Ecto neural progenitor cell (in vitro differentiated cells): ENCODE data around the gene GPR3.
"Not testable (repeated sequence)": the region's sequence is repeated elsewhere in the genome, so short reads cannot be mapped to it uniquely, and the experiment has no call there.

ENCODE experiments used
- DNase-seq: peaks from one replicate; pipeline ENCODE4 v3.0.0-alpha.2; 2018; ENCODE audit warnings: low spot score

Gene GPR3

GRCh38 chr1:27380224-27380623 lies 12.2 kb upstream of the GPR3 start:
- DNase-seq, result no peak

DNA sequence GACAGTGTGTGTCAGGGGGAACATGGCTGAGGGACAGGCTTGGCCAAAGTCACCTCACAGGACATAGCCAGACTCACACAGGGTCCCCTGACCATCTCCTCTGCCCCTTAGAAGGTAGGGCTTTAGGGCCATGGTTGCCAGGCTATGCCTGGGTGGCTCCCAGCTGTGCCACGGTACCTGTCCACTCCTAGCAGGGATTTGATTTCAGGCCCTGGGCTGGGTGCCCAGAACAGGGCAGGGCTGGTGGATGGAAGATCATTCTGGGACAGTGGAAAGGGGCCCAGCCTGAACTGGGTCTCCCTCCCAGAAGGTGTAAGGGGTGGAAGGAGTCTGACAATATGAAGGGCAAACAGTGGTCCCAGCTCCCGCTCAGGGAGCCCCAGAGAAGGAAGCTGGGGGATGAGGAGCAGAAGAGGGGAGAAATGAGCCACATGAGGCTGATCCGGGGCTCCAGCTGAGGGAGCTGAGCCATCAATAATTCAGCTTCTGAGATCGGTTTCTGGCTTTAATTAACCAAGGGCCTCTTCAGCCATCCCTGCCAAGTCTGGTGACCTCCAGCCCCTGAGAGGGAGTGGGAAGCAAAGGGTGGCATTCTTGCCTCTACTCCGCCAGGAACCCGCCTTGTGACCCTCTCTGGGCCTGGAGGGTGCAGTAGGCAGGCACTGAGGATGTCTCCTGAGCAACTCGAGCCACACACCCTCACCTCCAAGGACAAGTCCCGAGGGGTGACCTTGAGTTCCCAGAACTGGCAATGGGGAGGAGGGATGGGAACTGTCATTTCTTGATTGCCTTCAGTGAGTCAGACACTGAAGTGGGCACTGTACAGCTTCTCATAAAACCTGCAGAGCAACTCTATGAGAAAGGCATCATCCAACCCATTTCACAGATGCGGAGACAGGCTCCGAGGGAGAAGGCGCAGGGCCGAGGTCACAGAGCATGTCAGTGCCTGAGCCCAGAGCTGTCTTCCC lies 11.4 kb upstream of the GPR3 start:
- no peak for DNase-seq

- DNase-seq, result no peak
Observed at GRCh38 chr1:27381969-27382762, 10.3 kb upstream of the GPR3 start.

DNA sequence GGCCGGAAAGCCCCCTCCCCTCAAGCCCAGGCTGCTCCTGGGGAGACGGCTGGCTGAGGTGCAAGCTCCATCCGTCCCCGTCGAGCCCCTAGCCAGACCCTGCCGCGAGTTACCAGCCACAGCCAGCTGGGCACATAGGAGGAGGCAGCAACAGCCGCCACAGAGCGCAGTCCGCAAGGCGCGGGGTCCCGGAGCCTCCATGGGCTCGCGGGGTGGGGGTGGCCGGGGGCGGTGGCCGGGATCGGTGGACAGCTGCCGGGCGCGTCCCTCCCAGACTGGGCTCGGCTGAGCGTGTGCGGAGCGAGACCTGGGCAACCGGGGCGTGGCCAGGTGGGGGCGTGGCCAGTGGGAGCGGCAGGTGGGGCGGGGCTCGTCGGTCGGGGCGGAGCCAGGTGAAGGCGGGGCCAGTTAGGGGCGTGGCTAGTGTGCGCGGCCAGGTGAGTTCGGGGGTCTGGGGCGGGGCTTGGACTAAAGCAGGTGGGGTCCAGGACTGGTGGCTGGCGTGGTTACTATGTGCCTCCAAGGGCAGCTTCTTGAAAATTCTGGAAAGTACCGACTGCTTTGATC lies 9.3 kb upstream of the GPR3 start, which contains the start of gene CD164L2:
TSS of gene CD164L2 (minus strand) at position 295 of the 567 bp plus-strand sequence. CDS start at position 201, 94 bp downstream.
- DNase-seq, result peak; percentile 85

DNA sequence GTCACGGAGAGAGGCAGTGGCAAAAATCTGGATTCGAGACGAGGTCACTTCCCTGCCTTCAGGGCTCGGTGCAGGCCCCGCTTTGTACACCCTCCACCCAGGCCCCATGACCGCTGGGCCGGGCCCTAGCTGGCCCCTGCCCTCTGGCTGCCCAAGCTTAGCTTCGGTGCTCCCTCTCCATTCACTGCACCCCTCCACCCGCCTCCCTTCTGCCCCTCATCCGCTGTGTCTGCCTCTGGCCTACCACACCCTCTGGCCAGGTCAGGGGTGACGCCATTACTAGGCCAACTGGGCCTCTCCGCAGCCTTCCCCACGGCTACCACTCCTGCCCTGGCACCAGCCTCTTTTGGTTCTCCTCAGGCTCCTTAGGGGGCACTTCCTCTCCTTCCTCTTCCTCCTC lies 8.8 kb upstream of the GPR3 start:
- DNase-seq, result no peak

DNA sequence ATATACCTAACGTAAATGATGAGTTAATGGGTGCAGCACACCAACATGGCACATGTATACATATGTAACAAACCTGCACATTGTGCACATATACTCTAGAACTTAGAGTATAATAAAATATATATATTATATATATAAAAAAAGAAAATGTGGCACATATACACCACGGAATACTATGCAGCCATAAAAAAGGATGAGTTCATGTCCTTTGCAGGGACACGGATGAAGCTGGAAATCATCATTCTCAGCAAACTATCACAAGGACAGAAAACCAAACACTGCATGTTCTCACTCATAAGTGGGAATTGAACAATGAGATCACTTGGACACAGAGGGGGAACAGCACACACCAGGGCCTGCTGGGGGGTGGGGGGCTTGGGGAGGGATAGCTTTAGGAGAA lies 7.6 kb upstream of the GPR3 start:
- DNase-seq, result not testable (repeated sequence)

DNA sequence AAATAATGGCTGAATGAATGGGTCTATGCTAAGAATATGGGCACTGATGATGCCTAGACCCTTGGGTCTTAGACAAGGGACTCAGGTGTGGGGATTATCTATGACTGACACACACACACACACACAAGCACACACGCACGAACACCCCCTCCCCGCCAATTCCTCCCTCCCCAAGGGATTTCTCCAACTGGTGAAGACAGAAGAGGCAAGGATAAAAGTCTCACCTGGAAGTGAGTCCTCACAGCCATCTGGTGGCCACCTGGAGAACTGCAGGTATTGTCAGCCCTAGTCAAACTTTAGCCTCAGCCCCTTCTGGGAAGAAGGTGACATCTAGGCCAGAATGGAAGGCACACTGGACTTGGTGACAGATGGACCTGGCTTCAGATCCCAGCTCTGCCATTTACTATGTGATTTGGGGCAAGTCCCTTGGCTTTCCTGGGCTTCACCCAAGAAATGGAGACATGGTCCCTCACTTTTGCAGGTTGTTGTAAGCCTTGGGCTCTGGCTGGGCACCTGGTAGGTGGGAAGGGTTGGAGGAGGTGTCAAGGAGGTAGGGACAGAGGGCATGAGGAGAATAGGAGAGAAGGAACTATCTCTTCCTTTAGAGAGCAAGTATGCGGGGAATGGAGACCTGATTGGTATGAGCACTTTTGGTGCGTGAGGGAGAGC lies 4.0 kb upstream of the GPR3 start:
- DNase-seq, result peak; percentile 70

- peak; percentile 67 for DNase-seq
Observed at GRCh38 chr1:27391511-27392095, 819 bp upstream of the GPR3 start.

DNA sequence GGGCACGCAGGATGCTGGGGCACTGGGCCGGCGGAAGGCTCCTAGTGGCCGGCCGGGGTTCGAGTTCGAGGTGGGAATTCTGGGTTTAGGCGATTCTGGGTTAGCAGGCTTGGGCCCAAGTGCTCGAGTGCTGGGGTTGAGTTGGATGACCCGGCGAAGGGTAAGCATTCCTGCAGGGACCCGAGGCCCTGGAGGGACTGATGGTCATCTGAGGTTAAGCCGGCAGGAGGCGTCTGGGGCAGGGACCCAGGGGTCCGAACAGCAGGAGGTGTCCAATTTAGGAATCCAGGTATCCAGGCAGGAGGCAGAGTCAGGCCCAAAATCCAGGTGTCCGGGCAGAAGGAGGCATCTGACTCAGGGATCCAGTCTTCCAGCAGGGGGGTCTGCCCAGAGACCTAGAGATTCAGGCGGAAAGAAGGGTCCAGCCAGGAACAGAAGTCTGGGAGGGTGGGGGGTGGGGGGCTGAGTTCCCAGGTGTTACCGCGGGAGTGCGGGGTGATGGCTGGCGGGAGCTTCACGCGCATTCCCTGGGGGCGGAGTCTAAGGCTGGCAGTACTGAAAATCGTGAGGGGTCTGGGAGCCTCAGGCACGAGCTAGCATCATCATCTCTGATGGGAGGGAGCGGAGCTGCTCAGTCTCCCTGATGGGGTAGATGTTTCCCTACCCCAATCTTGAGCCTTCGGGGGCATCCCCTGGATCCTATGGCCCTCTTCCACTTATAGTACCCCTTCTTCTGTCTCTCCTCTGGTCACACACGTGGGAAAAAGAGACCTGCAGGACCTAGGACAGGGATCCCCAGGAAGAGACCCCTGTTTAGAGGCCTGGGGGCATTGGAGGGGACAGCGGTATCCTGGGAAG lies 585 bp downstream of the GPR3 start:
- peak; percentile 57 for DNase-seq

GRCh38 chr1:27393641-27394281 lies 1.3 kb downstream of the GPR3 start:
- DNase-seq, result no peak

GRCh38 chr1:27394282-27394658 lies 1.8 kb downstream of the GPR3 start:
- DNase-seq, result no peak

DNA sequence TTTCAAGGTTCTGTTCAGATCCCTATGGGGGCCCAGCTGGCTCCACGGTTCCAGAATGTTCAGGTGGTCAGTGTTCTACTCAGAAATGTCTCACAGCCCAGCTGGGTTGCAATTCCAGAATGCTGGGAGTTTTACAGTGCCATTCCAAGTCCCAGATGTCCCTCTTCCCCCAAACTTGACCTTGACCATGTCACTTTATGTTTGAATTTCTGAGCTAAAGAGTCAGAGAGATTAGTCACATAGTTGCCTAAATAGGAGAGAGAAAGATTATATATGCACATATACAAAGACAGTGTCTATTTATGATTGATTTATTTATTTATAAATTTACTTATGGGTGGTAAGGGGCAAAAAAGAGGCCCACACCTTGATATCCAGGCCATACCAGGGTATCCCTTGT lies 2.5 kb downstream of the GPR3 start:
- DNase-seq, result no peak

DNA sequence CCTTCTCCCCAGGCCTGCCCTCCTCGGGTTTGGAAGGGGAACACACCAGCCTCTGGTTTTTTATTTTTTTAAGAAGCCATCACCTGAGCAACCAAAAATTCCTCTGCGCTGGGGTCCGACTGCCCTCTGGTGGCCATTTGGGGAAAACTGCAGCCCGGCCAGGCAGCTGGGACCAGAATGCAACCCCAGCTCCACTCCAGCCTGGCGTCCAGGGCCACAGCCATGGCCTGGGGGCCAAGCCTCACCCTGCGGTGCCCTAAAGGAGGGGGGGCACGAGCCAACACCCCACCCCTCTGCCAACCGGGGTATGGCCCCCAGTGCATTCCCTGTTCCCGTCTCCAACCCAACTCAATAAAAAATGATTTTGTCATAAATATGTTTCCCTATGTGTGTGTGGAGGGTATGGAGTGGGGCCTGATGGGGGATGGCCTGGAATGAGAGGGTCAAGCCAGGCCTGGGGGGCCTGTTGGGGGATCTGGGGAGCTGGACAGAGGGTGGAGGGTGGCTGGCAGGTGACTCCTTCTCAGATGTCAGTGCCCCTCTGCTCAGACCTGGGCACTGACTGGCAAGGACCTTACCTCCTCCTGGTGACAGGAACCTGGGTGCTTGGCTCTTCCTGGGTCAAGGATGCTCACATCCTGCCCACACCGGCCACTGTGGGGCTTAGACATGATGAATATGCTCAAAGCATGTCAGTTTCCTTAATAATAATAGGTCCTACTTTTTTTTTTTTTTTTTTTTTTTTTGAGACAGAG lies 3.2 kb downstream of the GPR3 start:
- peak; percentile 89 for DNase-seq

GRCh38 chr1:27397110-27397509 lies 4.7 kb downstream of the GPR3 start:
- no peak for DNase-seq

GRCh38 chr1:27397749-27398148 lies 5.3 kb downstream of the GPR3 start:
- no peak for DNase-seq

- DNase-seq, result no peak
Observed at GRCh38 chr1:27398405-27399149, 6.2 kb downstream of the GPR3 start.

DNA sequence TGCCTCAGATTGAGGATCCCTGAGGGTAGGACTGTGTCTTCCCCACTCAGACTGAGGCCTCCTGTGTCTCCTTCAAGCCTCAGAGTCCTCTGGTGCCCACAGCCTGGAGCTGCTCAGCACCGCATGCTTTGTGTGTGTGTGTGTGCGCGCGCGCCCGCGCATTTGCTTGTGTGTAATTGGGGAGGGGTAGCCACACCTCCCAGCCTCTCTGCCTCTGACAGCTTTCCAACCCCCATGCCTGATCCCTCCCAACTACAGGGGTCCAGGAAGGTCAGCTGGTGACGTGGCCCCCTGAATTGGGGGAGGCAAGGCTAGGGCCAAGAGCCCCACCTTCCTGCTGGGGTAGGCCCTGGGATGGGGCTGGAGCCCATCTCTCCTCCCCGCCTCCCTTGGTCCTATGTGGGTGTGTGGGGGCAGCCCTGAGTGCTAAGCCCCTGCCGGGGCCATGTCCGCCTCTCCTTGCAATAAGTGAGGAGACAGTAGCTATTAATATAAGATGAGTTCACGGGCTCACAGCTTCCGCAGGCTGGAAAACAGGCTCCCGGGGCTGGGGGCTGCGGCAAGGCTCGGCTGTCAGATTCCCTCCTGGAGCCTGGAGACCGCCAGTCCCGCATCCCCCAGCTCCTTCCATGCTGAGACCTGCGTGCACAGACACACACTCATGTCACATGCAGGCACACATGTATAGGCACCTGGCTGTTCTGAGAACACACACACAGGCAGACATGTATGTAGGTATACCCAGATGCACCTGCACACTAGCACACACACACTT lies 7.0 kb downstream of the GPR3 start:
- DNase-seq, result no peak
